RPMI8226 (cell line): Measurements from ENCODE around the gene OPCML.

ENCODE experiments used
- DNase-seq: peaks from one replicate; pipeline ENCODE4 v3.0.0-alpha.2; 2015

The OPCML gene

DNA sequence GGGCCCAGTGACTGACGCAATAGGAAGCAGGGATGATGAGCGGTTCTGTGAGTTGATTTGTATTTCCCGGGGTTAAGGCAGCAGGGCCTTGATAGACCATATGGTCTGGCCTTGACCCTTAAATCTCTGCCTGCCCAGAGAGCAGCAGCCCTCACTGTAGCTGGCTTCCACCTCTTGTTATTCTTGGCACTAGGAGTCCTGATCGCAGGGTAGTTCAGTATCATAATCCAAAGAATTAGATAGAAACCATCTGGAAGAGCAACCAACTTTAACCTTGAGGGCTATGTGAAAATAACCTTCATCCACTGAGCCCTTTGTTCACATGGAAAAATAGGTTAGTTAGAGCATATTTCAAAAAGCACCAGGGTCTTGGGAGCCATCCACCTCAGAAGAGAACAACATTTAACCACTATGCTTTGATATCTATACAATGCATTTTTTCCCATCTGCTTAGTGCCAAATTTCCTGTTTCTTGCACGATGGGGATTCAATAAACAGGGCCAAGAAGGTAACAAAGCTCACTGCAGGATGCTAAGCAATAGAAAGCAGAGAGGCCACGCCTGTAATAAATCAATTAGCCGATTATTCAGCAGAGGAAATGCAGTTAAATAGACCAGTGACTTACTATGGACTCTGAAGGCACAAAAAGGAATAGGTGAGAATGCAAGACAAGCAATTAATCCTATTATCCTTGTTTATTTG is 761.3 kb downstream of the OPCML start:
- DNase-seq = no peak

DNA sequence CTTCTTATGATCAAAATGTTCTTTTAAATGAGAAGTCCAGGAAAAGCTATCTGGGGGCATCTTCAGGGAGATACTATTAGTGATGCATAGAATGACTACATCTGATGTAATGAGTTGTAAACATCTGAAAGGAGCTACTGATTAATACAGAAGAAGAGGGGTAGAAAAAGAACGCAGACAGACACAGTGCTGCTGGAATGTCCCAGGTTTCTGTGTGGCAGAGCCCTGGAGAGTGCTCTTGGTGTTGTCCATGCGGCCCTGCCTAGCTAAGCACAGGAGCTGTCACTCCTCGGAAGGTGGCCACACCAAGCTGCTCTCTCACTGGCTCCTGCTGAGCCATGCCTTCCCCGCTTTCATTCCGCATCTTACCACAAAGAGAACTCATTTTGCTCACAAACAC is 768.8 kb downstream of the OPCML start:
- DNase-seq = no peak

DNA sequence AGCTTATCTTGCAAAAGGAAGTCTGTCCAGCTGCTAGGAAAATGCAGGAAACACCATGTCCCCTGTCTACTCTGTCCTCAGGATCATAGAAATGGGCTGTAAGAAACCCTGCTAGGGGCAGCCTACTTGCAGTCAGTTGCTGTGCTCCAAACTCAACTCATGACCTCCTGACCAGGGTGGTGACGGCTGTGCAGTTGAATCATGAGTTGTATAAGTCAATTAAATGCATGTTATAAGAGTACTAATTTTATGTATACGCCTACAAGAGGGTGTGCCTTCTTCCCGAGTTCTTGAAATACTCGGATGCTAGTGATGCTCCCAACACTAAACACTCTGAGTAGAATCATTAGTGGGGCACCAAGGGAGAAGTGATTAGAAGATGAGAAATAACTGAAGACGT is 776.4 kb downstream of the OPCML start:
- DNase-seq = no peak

DNA sequence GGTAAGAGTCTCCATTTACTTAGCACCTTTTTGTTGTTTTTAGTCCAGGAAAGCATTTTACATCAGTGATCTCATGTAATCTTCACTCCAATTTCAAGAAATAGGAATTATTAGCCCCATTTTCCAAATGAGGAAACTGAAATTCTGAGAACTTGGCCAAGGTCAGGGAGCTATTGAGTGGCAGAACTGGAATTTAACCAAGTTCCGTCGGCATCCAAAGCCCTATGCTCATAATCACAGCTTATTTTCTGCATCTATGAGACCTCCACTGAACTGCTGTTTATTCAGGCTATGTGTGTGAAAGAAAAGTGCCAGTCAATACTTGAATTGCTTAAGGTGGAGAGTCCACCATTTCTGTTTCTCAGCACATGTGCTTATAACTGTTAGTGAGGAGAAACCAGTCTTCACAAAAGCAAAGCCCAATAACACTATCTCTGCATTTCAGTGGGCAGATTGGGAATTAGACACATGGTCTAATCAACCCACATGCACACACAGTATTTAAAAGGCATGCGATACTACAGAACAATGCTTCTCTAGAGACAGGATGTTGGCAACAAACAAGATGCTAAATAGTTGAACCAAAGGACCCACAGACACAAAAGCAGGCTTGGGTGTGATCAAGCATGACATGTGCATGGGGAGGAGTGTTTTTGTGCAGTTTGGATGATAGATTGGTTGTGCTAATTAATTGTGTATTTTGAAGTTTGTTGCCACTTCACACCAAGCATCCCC is 780.6 kb downstream of the OPCML start:
- no peak for DNase-seq

DNA sequence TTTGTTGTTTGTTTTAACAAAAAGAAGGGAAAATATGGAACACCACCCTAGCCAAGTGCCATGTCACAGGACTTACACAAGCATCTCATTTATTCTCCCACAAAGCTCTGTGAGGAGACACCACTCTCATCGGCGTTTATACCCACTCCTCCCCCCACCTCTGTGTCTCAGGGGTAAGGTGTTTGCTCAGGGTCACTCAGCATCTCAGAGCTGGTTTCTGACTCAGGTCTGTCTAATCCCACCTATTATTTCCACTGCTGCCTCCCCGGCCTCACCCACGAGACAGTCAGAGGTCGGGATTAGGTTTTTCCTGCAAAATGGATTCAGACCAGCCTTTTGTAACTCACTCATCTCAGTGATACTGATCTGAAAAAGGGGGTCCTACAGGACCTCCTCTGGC is 786.0 kb downstream of the OPCML start:
- no peak for DNase-seq

DNA sequence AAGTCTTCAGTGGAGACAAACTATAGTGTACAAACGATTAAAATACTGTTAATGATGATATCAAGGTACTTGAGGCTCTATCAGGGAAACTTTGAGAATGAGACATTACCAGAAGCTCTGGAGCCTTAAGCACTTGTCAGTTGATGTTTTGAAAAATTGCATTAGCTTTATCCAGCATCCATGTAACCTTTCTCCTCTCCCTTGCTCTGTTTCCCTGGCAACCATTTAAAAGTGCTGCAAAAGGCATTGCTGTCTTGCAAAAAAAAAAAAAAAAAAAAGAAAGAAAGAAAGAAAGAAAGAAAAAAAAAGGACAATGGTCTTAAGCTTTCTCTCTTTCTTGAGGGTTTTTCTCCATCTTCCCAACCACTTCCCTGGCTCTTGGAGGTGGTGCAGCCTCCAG is 787.0 kb downstream of the OPCML start:
- no peak for DNase-seq

DNA sequence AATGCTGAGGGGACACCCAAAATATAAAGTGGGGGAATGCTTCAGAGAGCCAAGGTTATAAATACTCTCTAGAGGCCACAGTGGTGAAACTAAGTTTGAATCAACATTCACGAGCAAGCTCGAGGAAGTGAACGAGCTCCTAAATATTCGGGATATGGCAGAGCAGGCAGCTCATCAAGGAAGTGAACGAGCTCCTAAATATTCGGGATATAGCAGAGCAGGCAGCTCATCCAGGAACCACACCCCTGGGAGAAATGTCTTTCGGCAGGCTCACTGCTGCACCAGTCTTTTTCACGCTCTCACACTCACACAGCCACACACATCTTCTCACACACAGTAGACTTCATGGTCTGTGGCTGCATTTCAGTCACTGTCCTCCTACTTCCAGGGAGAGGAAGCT is 787.5 kb downstream of the OPCML start:
- DNase-seq = no peak

GRCh38 chr11:132743601-132744000 is 788.7 kb downstream of the OPCML start:
- DNase-seq = no peak

DNA sequence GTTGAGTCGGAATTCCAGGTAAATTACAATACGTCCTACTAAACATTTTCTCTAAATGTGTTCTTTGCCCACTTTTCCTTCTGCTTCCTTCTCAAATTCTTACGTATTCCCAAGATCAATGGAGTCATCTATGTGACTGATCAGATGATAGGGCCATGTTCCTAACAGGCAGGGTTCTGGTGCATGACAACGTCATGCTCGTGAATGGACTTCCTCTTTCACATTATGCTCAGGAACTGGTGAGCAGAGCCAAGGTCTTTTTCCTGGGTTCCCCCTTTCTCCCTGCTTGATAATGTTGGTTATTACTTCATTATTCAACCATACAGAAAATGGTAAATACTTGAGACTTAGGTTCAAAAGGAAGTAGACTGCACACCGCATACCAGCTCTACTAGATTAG is 789.4 kb downstream of the OPCML start:
- no peak for DNase-seq

GRCh38 chr11:132734217-132734616 is 798.1 kb downstream of the OPCML start:
- DNase-seq = no peak

- DNase-seq = no peak
These were observed 804.3 kb downstream of the OPCML start for GRCh38 chr11:132728026-132728425.

DNA sequence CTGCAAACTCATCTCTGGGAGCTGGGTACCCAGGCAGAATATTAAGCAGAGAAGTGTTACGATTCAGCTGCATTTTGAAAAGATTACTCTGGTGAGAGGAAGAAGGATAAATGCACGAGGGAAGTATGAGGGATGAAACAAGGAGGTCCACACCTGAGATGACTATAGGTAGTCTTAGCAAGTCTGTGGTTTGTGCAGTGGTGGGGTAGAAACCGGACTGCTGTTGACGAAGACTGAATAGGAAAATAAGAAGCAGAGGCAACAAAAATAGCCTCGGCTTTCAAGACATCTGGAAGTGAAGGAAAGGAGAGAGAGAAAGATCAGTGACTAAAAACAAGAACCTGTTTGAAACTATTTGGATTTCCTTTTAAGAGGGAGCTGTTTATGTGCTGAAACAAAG is 810.8 kb downstream of the OPCML start:
- no peak for DNase-seq

DNA sequence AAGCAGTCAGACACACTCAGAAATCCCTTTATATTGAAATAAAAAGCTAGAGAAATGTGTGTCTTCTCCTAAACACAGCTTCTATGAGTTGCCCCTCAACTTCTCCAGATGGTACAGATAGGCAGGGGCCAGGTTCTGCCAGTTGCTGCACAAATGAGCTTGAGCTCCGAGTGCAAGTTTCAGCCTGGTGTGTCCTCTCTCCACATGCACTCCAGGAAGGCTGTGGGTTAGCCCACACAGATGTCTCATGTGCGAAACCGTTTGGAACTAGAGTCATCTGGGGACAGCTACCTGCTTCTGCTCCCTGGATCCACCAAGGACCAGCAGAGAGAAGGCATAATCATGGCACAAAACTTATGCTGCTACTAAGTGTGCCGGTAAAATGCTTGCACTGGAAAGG is 812.6 kb downstream of the OPCML start:
- no peak for DNase-seq

DNA sequence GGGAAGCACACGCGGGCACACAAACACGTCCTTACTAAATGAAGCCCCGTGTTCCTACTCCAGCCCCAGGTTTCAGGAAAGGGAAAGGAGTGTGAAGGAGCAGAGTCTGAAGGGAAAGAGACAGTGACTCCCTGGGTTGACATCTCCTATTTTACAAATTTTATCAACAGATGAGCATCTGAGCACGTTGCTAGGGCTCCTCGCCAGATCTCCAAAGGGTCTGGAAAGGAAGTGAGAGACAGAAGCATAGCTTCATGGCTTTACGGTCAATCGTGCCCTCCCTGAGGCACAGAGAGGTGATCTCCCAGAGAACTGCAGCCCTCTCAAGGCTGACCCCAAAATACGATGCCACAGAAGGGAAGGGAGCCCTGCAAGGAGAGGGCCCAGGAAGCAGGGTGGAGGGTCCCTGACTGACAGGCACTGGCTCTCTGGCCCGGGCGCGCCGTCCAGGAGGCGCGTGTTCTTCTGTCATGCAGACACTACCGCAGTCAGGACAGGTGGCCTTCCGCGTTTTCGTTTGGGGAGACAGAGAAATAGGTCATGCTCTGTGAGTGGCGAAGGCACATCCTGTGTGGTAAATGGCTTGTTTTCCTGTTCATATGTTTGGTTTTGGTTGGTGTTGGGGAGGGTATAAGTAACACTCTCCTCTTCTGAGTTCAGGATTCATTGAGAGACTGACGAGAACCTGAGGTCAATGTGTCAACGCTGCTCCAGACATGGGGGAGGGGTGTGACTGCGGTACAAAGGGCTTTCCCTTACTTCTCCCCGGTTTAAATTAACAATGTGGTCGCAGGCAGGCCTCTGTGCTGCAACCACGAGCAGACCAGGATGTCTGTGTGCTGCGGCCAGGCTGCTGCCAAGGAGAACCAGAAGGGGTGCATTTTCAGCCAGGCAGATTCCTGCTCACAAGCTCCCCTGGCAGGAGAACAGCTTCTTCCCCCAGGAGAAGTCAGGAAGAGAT is 813.3 kb downstream of the OPCML start:
- DNase-seq = no peak

DNA sequence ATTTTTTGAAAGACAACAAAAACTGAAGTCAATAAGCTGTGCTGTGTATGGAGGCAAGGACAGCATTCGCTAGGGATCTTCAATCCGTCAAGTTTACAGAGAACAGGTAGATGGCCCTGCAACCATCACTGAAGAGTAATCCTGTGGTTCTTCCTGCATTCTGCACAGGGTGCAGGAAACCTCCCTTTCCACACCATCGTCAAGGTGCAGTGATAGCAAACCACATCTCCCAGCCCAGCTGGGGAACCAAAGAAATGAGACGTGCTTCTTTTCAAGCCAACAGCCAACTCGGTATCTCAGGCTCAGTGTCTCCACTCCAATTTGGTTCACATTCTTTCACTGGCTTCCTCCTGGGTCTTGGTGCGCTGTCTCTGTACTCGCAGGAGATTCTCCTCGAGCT is 814.5 kb downstream of the OPCML start:
- no peak for DNase-seq

- no peak for DNase-seq
These were observed 816.3 kb downstream of the OPCML start for GRCh38 chr11:132716037-132716436.

- DNase-seq = no peak
These were observed 817.4 kb downstream of the OPCML start for GRCh38 chr11:132714859-132715440.

- no peak for DNase-seq
These were observed 819.8 kb downstream of the OPCML start for GRCh38 chr11:132712466-132712865.

DNA sequence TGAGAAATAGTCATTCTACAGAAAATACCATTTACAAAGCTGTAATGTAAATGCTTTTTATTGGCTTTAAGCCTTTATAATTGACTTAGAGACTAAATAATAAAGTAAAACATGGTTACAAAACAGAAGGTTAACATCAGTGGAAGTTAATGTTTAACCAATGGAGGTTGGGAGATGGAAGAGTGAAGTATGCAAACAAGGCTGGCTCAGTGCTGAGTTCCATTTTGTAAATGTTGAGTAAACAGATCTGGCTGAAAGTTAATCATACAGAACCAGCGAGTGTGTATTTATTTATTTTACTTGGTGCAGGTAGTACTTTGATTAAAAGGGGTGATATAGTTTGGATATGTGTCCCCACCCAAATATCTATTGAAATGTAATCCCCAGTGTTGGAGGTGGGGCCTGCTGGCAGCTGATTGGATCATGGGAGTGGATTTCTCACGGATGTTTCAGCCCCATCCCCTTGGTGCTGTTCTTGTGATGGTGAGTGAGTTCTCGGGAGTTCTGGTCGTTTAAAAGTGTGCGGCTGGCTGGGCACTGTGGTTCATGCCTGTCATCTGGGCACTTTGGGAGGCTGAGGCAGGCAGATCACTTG is 827.4 kb downstream of the OPCML start:
- DNase-seq = no peak

GRCh38 chr11:132692891-132693290 is 839.4 kb downstream of the OPCML start:
- DNase-seq = no peak

DNA sequence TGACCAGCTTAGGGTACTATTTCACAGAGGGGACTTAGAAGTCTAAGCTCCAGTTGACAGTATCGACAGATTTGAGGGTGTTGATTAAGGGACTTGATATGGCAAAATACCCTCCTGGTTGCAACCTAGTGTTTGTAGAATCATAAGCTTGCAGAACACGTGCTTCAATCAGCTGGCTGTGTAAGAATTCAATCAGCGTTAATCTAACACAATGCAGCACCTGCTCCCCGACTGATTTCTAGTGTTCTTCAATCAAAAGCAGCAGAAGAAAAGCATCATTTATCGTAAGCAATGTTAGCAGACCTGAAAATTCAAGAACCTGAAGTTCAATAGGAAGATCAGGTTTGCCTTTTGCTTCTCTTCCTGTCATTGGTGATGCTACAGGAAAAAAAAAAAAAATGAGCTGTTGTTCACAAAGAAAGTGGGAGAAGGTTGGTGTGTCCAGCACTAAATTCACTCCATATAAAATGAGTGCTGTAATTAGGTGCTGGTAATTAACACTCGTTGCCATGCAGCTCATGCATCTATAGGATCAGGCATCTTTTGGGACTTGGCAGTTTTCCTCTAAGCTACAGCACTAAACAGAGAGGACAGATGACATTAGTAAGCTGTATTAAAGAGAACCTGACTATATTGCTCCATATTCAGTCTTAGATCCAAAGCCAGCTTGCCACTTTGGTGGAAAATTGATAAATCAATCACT is 840.3 kb downstream of the OPCML start:
- no peak for DNase-seq

DNA sequence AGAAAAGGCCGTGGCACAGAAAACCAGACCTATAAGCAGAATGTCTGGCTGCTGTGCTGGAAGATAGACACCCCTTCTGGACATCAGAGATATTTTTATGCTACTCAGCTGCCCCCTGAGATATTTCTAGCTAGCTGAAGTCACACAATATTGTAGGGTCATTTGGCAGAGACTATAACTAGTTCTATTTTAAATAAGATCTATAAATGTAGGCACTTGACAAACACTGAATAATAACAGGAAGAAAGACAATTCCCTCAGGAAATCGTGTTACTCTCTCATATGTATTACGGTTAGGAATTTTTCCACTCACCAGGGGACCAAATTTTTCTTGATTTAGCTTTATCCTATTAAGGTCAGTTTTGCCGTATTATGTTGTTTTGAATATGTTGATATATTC is 845.4 kb downstream of the OPCML start:
- no peak for DNase-seq
